Measurements from ENCODE around the gene POPDC3.

Gene POPDC3

GRCh38 chr6:105122717-105123116, 57.1 kb downstream of the POPDC3 start:
- no peak for DNase-seq (ENCODE audit: low read depth, low spot score)
- no peak overlapping the region for H3K4me3 ChIP-seq (ENCODE audit: low read depth, low read length)
- POLR2A ChIA-PET = no interaction called here
- TF ChIP-seq CTCF (IDR thresholded peaks at IDR 0.05; ENCODE audit: insufficient read depth, low read length, missing control alignments) = no peak
- CTCF ChIA-PET = interaction anchor here (1.0 to 2.6 kb wide), 5 partner anchors 9 to 280 kb away, joined by 3 to 10 read pairs (median 3); partner anchors contain the start of gene PREP

- ChIA-PET POLR2A (no interaction called here), CTCF (interaction anchor here (1.0 to 2.6 kb wide), 7 partner anchors 9 to 281 kb away, joined by 3 to 10 read pairs (median 3); partner anchors contain the start of gene PREP)
- no peak for DNase-seq (ENCODE audit: low read depth, low spot score)
- no peak overlapping the region for H3K4me3 ChIP-seq (ENCODE audit: low read depth, low read length)
- TF ChIP-seq CTCF (IDR thresholded peaks at IDR 0.05; ENCODE audit: insufficient read depth, low read length, missing control alignments) = no peak
Measured at GRCh38 chr6:105121981-105122380, 57.8 kb downstream of the POPDC3 start.

GRCh38 chr6:105120570-105120969, 59.2 kb downstream of the POPDC3 start:
- no peak for TF ChIP-seq CTCF (IDR thresholded peaks at IDR 0.05; ENCODE audit: insufficient read depth, low read length, missing control alignments)
- H3K4me3 ChIP-seq (ENCODE audit: low read depth, low read length) = no peak overlapping the region
- no peak for DNase-seq (ENCODE audit: low read depth, low spot score)
- ChIA-PET POLR2A (no interaction called here), CTCF (interaction anchor here (1.0 to 2.6 kb wide), 4 partner anchors 13 to 282 kb away, joined by 4 to 10 read pairs (median 6); partner anchors contain the start of gene PREP)

- TF ChIP-seq CTCF (IDR thresholded peaks at IDR 0.05; ENCODE audit: insufficient read depth, low read length, missing control alignments) = no peak
- H3K4me3 ChIP-seq (ENCODE audit: low read depth, low read length) = no peak overlapping the region
- POLR2A ChIA-PET = no interaction called here
- no peak for DNase-seq (ENCODE audit: low read depth, low spot score)
- CTCF ChIA-PET = interaction anchor here (0.6 to 3.5 kb wide), 5 partner anchors 10 to 247 kb away, joined by 3 to 27 read pairs (median 4); a partner anchor contains a TSS
Measured at GRCh38 chr6:105116150-105116549, 63.7 kb downstream of the POPDC3 start.

GRCh38 chr6:105113422-105113821, 66.4 kb downstream of the POPDC3 start:
- H3K4me3 ChIP-seq (ENCODE audit: low read depth, low read length) = no peak overlapping the region
- POLR2A ChIA-PET = no interaction called here

GRCh38 chr6:105112577-105112976, 67.2 kb downstream of the POPDC3 start:
- H3K4me3 ChIP-seq (ENCODE audit: low read depth, low read length) = no peak overlapping the region
- ChIA-PET CTCF (interaction anchor here (1.1 to 2.1 kb wide), 4 partner anchors 23 to 249 kb away, joined by 4 to 8 read pairs (median 4); no protein-coding TSS in a partner anchor), POLR2A (no interaction called here)
- TF ChIP-seq CTCF (IDR thresholded peaks at IDR 0.05; ENCODE audit: insufficient read depth, low read length, missing control alignments) = no peak
- DNase-seq (ENCODE audit: low read depth, low spot score) = no peak

More at GRCh38 chr6:105113422-105113821, 66.4 kb downstream of the POPDC3 start:
- CTCF ChIA-PET = interaction anchor here (0.7 to 2.1 kb wide), 6 partner anchors 9 to 289 kb away, joined by 3 to 5 read pairs (median 4); partner anchors contain the start of gene PREP
- DNase-seq (ENCODE audit: low read depth, low spot score) = no peak
- TF ChIP-seq CTCF (IDR thresholded peaks at IDR 0.05; ENCODE audit: insufficient read depth, low read length, missing control alignments) = no peak
